Fibroblast of skin of right biceps (primary cell): ENCODE measurements around the gene PPP1R16B.

Experiments used
- DNase-seq: peaks from one replicate; pipeline ENCODE4 v3.0.0-alpha.2; 2013

The PPP1R16B gene

GRCh38 chr20:38880952-38881735, 75.6 kb downstream of the PPP1R16B start:
- no peak for DNase-seq

GRCh38 chr20:38881806-38882440, 76.4 kb downstream of the PPP1R16B start:
- no peak for DNase-seq

GRCh38 chr20:38882600-38882999, 77.1 kb downstream of the PPP1R16B start:
- DNase-seq = no peak

GRCh38 chr20:38883081-38883980, 77.8 kb downstream of the PPP1R16B start:
- peak; percentile 26 for DNase-seq

- DNase-seq = no peak
Observed at GRCh38 chr20:38883981-38884733, 78.7 kb downstream of the PPP1R16B start.

- no peak for DNase-seq
Observed at GRCh38 chr20:38885357-38885756, 79.9 kb downstream of the PPP1R16B start.

GRCh38 chr20:38888059-38888831, 82.7 kb downstream of the PPP1R16B start:
- no peak for DNase-seq

GRCh38 chr20:38889050-38889449, 83.6 kb downstream of the PPP1R16B start:
- DNase-seq = no peak

GRCh38 chr20:38889792-38890496, 84.4 kb downstream of the PPP1R16B start:
- no peak for DNase-seq

GRCh38 chr20:38890497-38890818, 85.0 kb downstream of the PPP1R16B start:
- no peak for DNase-seq

- no peak for DNase-seq
Observed at GRCh38 chr20:38892091-38892981, 86.8 kb downstream of the PPP1R16B start.

- no peak for DNase-seq
Observed at GRCh38 chr20:38893056-38893564, 87.6 kb downstream of the PPP1R16B start.

GRCh38 chr20:38893565-38894090, 88.1 kb downstream of the PPP1R16B start:
- peak; percentile 22 for DNase-seq

GRCh38 chr20:38894091-38894847, 88.8 kb downstream of the PPP1R16B start:
- DNase-seq = no peak

GRCh38 chr20:38895098-38895949, 89.8 kb downstream of the PPP1R16B start:
- DNase-seq = no peak

- DNase-seq = no peak
Observed at GRCh38 chr20:38896009-38896594, 90.6 kb downstream of the PPP1R16B start.

- DNase-seq = no peak
Observed at GRCh38 chr20:38897267-38897666, 91.8 kb downstream of the PPP1R16B start.

- no peak for DNase-seq
Observed at GRCh38 chr20:38900606-38901005, 95.1 kb downstream of the PPP1R16B start.
